ENCODE measurements around the gene AKNAD1. TPM values are rescaled to one million over a fixed set of nuclear protein-coding genes. Genes with fewer than 3 reads are reported as not detected.
A peak's percentile ranks its signal among the peaks of the same experiment; 100 is the strongest.

Gene AKNAD1
- total and polyA plus RNA-seq, 2 of the 13 experiments (the other 11 are each of a cell fraction or from before 2014, with no cell fraction given): not detected

DNA sequence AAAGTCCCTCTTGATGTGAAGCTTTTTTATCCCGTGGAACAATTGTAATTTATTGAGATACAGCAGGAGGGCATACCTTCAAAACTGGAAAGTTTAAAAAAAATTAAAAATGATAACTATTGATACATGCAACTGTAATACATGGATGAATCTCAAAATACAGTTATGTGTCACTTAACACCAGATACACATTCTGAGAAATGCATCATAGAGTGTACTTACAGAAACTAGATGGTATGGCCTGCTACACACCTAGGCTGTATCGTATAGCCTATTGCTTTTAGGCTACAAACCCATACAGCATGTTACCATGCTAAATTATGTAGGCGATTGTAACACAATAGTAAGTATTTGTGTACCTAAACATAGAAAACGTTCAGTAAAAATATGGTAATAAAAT lies 7.1 kb upstream of the AKNAD1 start (continued):
- no peak for TF ChIP-seq JUN (CRISPR knock-in tag; IDR thresholded peaks at IDR 0.05)

DNA sequence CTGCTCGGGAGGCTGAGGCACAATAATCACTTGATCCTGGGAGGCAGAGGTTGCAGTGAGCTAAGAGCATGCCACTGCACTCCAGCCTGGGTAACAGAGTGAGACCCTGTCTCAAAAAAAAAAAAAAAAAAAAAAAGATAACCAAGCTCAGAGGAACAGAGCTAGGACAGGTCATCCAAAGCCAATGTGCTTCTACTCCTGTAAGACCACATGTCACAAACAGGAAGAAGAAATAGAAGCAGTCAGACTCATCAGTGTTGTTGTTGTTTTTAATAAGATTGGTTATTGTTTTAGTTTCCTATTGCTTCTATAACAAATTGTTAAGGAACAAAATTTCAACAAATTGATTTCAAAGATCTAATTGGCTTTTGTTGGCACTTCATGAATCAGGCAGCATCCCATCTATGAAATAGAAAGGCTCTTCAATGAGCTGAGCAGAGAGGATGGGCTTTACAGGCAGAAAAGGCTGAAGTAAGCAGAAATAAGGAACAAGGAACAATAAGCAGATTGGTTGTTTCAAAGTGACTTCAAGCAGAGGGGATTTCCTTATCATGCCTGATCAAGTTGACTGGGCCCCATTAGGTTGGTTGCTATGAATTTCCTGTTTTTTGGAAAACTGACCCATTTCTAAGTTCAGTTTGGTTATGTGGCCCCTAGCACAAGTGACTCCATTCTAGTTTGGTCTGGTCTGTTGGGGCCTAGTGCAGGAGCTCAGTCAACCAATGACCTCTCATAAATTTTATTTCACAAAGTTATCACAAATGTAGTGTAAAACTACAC lies 6.0 kb upstream of the AKNAD1 start:
- 8% methylated on average over 1 of the region's 1 CpG for WGBS (ENCODE audit: low lambda C conversion rate)
- Histone ChIP-seq H2AFZ (ENCODE audit: low read length) (no peak overlapping the region), H3K4me3 (replicated peaks in 1 of 3; ENCODE audit: insufficient read depth in 1 of 3, low read depth in 2 of 3, low read length in 3 of 3) (no peak overlapping the region), H4K20me1 (ENCODE audit: insufficient read depth, low read length) (no peaks in the 10 kb centered on the region), H3K36me3 (replicated peaks in 1 of 2; ENCODE audit: control insufficient read depth in 1 of 2, insufficient read depth in 2 of 2, low read length in 2 of 2) (no peaks in the 10 kb centered on the region), H3K79me2 (ENCODE audit: insufficient read depth, low read length) (no peaks in the 10 kb centered on the region), H3K9me3 (ENCODE audit: low read length) (no peaks in the 10 kb centered on the region), H3K4me2 (ENCODE audit: low read depth, low read length) (no peak overlapping the region), H3K27ac (ENCODE audit: extremely low read length, insufficient read depth, low read length) (no peak overlapping the region), H3K27me3 (ENCODE audit: control insufficient read depth in 1 of 2, insufficient read depth in 2 of 2, low read length in 2 of 2) (peaks cover 0 to 7% of the 10 kb centered on the region in 2 experiments; a peak in 1 of 5 replicates), H3K9ac (ENCODE audit: insufficient read depth, low read depth, low read length) (no peak overlapping the region), H3K4me1 (ENCODE audit: insufficient read depth, low read length) (no peaks in the 10 kb centered on the region)
- TF ChIP-seq MAFK (conservative IDR thresholded peaks at IDR 0.05 in 1 of 2, IDR thresholded peaks at IDR 0.05 in 1 of 2; ENCODE audit: low read length in 2 of 2): peak; percentile 24 to 64; a peak in 2 of 4 replicates
- TF ChIP-seq, protein P1, sequence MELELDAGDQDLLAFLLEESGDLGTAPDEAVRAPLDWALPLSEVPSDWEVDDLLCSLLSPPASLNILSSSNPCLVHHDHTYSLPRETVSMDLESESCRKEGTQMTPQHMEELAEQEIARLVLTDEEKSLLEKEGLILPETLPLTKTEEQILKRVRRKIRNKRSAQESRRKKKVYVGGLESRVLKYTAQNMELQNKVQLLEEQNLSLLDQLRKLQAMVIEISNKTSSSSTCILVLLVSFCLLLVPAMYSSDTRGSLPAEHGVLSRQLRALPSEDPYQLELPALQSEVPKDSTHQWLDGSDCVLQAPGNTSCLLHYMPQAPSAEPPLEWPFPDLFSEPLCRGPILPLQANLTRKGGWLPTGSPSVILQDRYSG (CRISPR knock-in tag; IDR thresholded peaks at IDR 0.05): no peak
- TF ChIP-seq, protein P2, sequence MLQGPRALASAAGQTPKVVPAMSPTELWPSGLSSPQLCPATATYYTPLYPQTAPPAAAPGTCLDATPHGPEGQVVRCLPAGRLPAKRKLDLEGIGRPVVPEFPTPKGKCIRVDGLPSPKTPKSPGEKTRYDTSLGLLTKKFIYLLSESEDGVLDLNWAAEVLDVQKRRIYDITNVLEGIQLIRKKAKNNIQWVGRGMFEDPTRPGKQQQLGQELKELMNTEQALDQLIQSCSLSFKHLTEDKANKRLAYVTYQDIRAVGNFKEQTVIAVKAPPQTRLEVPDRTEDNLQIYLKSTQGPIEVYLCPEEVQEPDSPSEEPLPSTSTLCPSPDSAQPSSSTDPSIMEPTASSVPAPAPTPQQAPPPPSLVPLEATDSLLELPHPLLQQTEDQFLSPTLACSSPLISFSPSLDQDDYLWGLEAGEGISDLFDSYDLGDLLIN (CRISPR knock-in tag; IDR thresholded peaks at IDR 0.05; ENCODE audit: borderline replicate concordance): no peak
- TF ChIP-seq REXO4 (CRISPR knock-in tag; IDR thresholded peaks at IDR 0.05; ENCODE audit: borderline replicate concordance): no peak
- intact Hi-C loops (cut with micrococcal nuclease; ENCODE audit: unreplicated experiment) (no loop called here), in situ Hi-C loops (cut with HindIII; ENCODE audit: extremely low pct_ligation_motif_present, low pct_unique_long_range_greater_than_20kb) (no loop called here)
- CTCF ChIA-PET (ENCODE audit: low intra/inter-chr PET ratio, low total read pairs): no interaction called here
- DNase-seq (ENCODE audit: low spot score): no peak
- FAIRE-seq: no peak
- no peak for ATAC-seq
- BruUV-seq (replicated peaks): no TSS peak
- POLR2A ChIA-PET: no interaction called here
